Naive thymus-derived CD8-positive, alpha-beta T cell (primary cell): ENCODE results near the gene MPST. TPM values are rescaled to one million over a fixed set of nuclear protein-coding genes. Genes with fewer than 3 reads are reported as not detected.

Experiments used
- ATAC-seq, 2 donors: fragments of 150-1000 bp; cut with Tn5 transposase in 1 of 2; sonication (Bioruptor Pico), chemical (Tn5 transposase) in 1 of 2; 1 replicate in 1 of 2; 2 replicates in 1 of 2; pipeline ENCODE4 v1.10.0; 2021; ENCODE audit warnings: mild to moderate bottlenecking in 2 of 2, moderate library complexity in 2 of 2
- POLR2A ChIA-PET: fragments of 350-600 bp; sonication (Branson Sonifier 250); formaldehyde crosslinking; loops from one replicate; lab custom pipeline; 2021; ENCODE audit warnings: antibody characterized with exemption; lab: Charles Lee
- DNase-seq, 10 donors: peaks; one replicate each; pipeline versions ENCODE4 v3.0.0 to v3.0.0-alpha.2; 2020 to 2022
- H3K27ac Mint-ChIP-seq, 10 donors: one replicate each; pipeline ENCODE4 v1.8.0; 2020 to 2022; ENCODE audit warnings: mild to moderate bottlenecking in 10 of 10, mixed read lengths in 10 of 10, moderate library complexity in 4 of 10, inconsistent platforms in 1 of 10
- H3K27me3 Mint-ChIP-seq, 5 donors: one replicate each; pipeline ENCODE4 v1.8.0; 2021 to 2022; ENCODE audit warnings: mixed read lengths in 5 of 5
- H3K36me3 Mint-ChIP-seq, 3 donors: one replicate each; pipeline ENCODE4 v1.8.0; 2020 to 2022; ENCODE audit warnings: mixed read lengths in 3 of 3, mild to moderate bottlenecking in 2 of 3, inconsistent platforms in 1 of 3
- H3K4me1 Mint-ChIP-seq, 4 donors: one replicate each; pipeline ENCODE4 v1.8.0; 2021 to 2022; ENCODE audit warnings: mixed read lengths in 4 of 4
- H3K4me3 Mint-ChIP-seq, 10 donors: one replicate each; pipeline ENCODE4 v1.8.0; 2020 to 2022; ENCODE audit warnings: mild to moderate bottlenecking in 10 of 10, mixed read lengths in 10 of 10, moderate library complexity in 6 of 10, inconsistent platforms in 1 of 10
- H3K9me3 Mint-ChIP-seq, 9 donors: one replicate each; pipeline ENCODE4 v1.8.0; 2020 to 2022; ENCODE audit warnings: mixed read lengths in 9 of 9, mild to moderate bottlenecking in 3 of 9, inconsistent platforms in 1 of 9, moderate library complexity in 1 of 9
- polyA plus RNA-seq, 3 donors: library from polyadenylated mRNA; unstranded; fragments of 300-500 nt; fragmentation: Illumina TruSeq; gene quantifications; one replicate each; pipeline ENCODE4 v1.2.3, GENCODE V29; 2021
- total RNA-seq, 8 experiments: library from RNA in 2 of 8; stranded (reverse) in 2 of 8; gene quantifications; one replicate each; pipeline ENCODE4 v1.2.3 and lab custom pipeline; 2021 to 2026

The MPST gene
- total and polyA plus RNA-seq, 5 experiments from 2014 or later: 0.34 to 9.7 (median 1.5) TPM

- no peak for ATAC-seq
- Mint-ChIP-seq H3K27me3 (no peaks in the 10 kb centered on the region), H3K4me1 (no peaks in the 10 kb centered on the region), H3K27ac (no peak overlapping the region), H3K9me3 (no peaks in the 10 kb centered on the region), H3K36me3 (no peaks in the 10 kb centered on the region), H3K4me3 (no peak overlapping the region)
- POLR2A ChIA-PET: no interaction called here
- no peak for DNase-seq
Measured at GRCh38 chr22:37027556-37027955, 8.0 kb downstream of the MPST start.

GRCh38 chr22:37028692-37029674, 9.4 kb downstream of the MPST start:
- Mint-ChIP-seq H3K36me3 (no peaks in the 10 kb centered on the region), H3K27ac (no peak overlapping the region), H3K27me3 (peaks cover 0 to 4% (median 0%) of the 10 kb centered on the region in 5 donors), H3K9me3 (no peaks in the 10 kb centered on the region), H3K4me1 (no peaks in the 10 kb centered on the region), H3K4me3 (no peak overlapping the region)
- DNase-seq (no peak), ATAC-seq (no peak)
- POLR2A ChIA-PET: no interaction called here

GRCh38 chr22:37030560-37031281, 11.2 kb downstream of the MPST start:
- H3K36me3 Mint-ChIP-seq: no peaks in the 10 kb centered on the region
- DNase-seq: no peak
- H3K27ac Mint-ChIP-seq: no peak overlapping the region
- H3K4me3 Mint-ChIP-seq: no peak overlapping the region
- peaks cover 0 to 11% (median 4%) of the 10 kb centered on the region in 5 donors for H3K27me3 Mint-ChIP-seq
- no peaks in the 10 kb centered on the region for H3K4me1 Mint-ChIP-seq
- POLR2A ChIA-PET: no interaction called here
- ATAC-seq: no peak
- no peaks in the 10 kb centered on the region for H3K9me3 Mint-ChIP-seq

GRCh38 chr22:37032134-37032534, 12.6 kb downstream of the MPST start:
- peaks cover 2 to 11% (median 7%) of the 10 kb centered on the region in 5 donors for H3K27me3 Mint-ChIP-seq
- POLR2A ChIA-PET: interaction anchor here (0.6 kb wide), 1 partner anchor 471 kb away, joined by 3 read pairs; no protein-coding TSS in a partner anchor
- DNase-seq (no peak), ATAC-seq (no peak)
- H3K4me1 Mint-ChIP-seq: no peaks in the 10 kb centered on the region
- H3K4me3 Mint-ChIP-seq: no peak overlapping the region
- H3K9me3 Mint-ChIP-seq: no peaks in the 10 kb centered on the region
- peak overlapping the region in 1 of 10 donors; percentile 35 for H3K27ac Mint-ChIP-seq
- no peaks in the 10 kb centered on the region for H3K36me3 Mint-ChIP-seq

- Mint-ChIP-seq H3K9me3 (no peaks in the 10 kb centered on the region), H3K4me1 (no peaks in the 10 kb centered on the region), H3K4me3 (peak overlapping the region in 1 of 10 donors; percentile 41), H3K27ac (no peak overlapping the region), H3K36me3 (no peaks in the 10 kb centered on the region), H3K27me3 (peaks cover 6 to 11% (median 8%) of the 10 kb centered on the region in 5 donors)
- POLR2A ChIA-PET: interaction anchor here (0.6 kb wide), 1 partner anchor 471 kb away, joined by 3 read pairs; no protein-coding TSS in a partner anchor
- ATAC-seq (no peak), DNase-seq (no peak)
Measured at GRCh38 chr22:37032535-37033460, 13.3 kb downstream of the MPST start.

- Mint-ChIP-seq H3K27ac (peak overlapping the region in 1 of 10 donors; percentile 45), H3K9me3 (no peaks in the 10 kb centered on the region), H3K27me3 (peaks cover 6 to 11% (median 8%) of the 10 kb centered on the region in 5 donors), H3K4me1 (no peaks in the 10 kb centered on the region), H3K4me3 (no peak overlapping the region), H3K36me3 (no peaks in the 10 kb centered on the region)
- POLR2A ChIA-PET: no interaction called here
- DNase-seq (no peak), ATAC-seq (no peak)
Measured at GRCh38 chr22:37033605-37034430, 14.3 kb downstream of the MPST start.

- peak overlapping the region in 1 of 10 donors; percentile 62 for H3K27ac Mint-ChIP-seq
- H3K27me3 Mint-ChIP-seq: peaks cover 6 to 16% (median 11%) of the 10 kb centered on the region in 5 donors
- no peaks in the 10 kb centered on the region for H3K9me3 Mint-ChIP-seq
- ATAC-seq (no peak), DNase-seq (no peak)
- no peak overlapping the region for H3K4me3 Mint-ChIP-seq
- POLR2A ChIA-PET: interaction anchor here (0.5 to 0.6 kb wide), 2 partner anchors 61 to 309 kb away, joined by 3 read pairs; no protein-coding TSS in a partner anchor
- no peaks in the 10 kb centered on the region for H3K4me1 Mint-ChIP-seq
- no peaks in the 10 kb centered on the region for H3K36me3 Mint-ChIP-seq
Measured at GRCh38 chr22:37036655-37037377, 17.3 kb downstream of the MPST start.

- no peak overlapping the region for H3K4me3 Mint-ChIP-seq
- no peak for ATAC-seq
- DNase-seq: no peak
- no peaks in the 10 kb centered on the region for H3K4me1 Mint-ChIP-seq
- H3K27ac Mint-ChIP-seq: peak overlapping the region in 1 of 10 donors; percentile 62
- H3K27me3 Mint-ChIP-seq: peaks cover 6 to 16% (median 11%) of the 10 kb centered on the region in 5 donors
- POLR2A ChIA-PET: interaction anchor here (0.6 kb wide), 1 partner anchor 62 kb away, joined by 3 read pairs; no protein-coding TSS in a partner anchor
- H3K36me3 Mint-ChIP-seq: no peaks in the 10 kb centered on the region
- H3K9me3 Mint-ChIP-seq: no peaks in the 10 kb centered on the region
Measured at GRCh38 chr22:37037669-37038068, 18.1 kb downstream of the MPST start.

GRCh38 chr22:37039466-37039865, 19.9 kb downstream of the MPST start:
- ATAC-seq: no peak
- Mint-ChIP-seq H3K4me3 (no peak overlapping the region), H3K4me1 (no peaks in the 10 kb centered on the region), H3K9me3 (no peaks in the 10 kb centered on the region), H3K27me3 (peaks cover 4 to 19% (median 8%) of the 10 kb centered on the region in 5 donors), H3K36me3 (no peaks in the 10 kb centered on the region), H3K27ac (no peak overlapping the region)
- DNase-seq: no peak
- POLR2A ChIA-PET: no interaction called here

GRCh38 chr22:37043209-37043827, 23.8 kb downstream of the MPST start:
- Mint-ChIP-seq H3K4me1 (peaks cover 0 to 6% (median 2%) of the 10 kb centered on the region in 4 donors), H3K4me3 (no peak overlapping the region), H3K9me3 (no peaks in the 10 kb centered on the region), H3K27ac (no peak overlapping the region), H3K36me3 (no peaks in the 10 kb centered on the region), H3K27me3 (peaks cover 0 to 8% (median 0%) of the 10 kb centered on the region in 5 donors)
- no peak for DNase-seq
- ATAC-seq: no peak
- POLR2A ChIA-PET: interaction anchor here (0.9 kb wide), 1 partner anchor 165 kb away, joined by 3 read pairs; no protein-coding TSS in a partner anchor
